Measurements from ENCODE around the gene FUBP3. TPM values are rescaled to one million over a fixed set of nuclear protein-coding genes. Genes with fewer than 3 reads are reported as not detected.

Gene FUBP3
- total and polyA plus RNA-seq, 8 donors, result 17.0 to 27.8 (median 23.6) TPM

DNA sequence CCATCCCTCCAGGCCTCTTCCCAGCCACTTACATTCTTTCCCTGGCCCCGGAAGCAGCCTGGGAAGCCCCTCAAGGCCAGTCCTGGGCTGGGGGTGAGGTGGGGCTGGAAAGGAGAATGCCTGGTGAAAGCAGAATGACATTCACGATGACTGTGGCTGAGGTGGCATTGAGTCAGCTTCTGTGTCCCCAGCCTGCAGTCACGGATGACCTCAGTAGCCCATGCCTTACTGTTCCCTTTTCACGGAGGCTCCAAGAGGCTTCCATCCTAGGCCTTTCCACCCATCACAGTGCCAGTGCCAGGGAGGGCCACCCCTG, 87.7 kb downstream of the FUBP3 start:
- ATAC-seq (no peak), FAIRE-seq (no peak), DNase-seq (no peak)
- H3K27me3 ChIP-seq, result peaks cover 5 to 43% (median 19%) of the 10 kb centered on the region in 4 donors
- no peaks in the 10 kb centered on the region for H3K9me3 ChIP-seq
- peaks cover 0 to 15% (median 12%) of the 10 kb centered on the region in 3 donors for H3K4me1 ChIP-seq
- no peaks in the 10 kb centered on the region for H3K36me3 ChIP-seq
- no peak overlapping the region for H3K4me3 ChIP-seq
- 50 to 53% methylated on average over 4 of the region's 4 CpGs for WGBS, 2 donors
- TF ChIP-seq, protein P1, sequence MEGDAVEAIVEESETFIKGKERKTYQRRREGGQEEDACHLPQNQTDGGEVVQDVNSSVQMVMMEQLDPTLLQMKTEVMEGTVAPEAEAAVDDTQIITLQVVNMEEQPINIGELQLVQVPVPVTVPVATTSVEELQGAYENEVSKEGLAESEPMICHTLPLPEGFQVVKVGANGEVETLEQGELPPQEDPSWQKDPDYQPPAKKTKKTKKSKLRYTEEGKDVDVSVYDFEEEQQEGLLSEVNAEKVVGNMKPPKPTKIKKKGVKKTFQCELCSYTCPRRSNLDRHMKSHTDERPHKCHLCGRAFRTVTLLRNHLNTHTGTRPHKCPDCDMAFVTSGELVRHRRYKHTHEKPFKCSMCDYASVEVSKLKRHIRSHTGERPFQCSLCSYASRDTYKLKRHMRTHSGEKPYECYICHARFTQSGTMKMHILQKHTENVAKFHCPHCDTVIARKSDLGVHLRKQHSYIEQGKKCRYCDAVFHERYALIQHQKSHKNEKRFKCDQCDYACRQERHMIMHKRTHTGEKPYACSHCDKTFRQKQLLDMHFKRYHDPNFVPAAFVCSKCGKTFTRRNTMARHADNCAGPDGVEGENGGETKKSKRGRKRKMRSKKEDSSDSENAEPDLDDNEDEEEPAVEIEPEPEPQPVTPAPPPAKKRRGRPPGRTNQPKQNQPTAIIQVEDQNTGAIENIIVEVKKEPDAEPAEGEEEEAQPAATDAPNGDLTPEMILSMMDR (IDR thresholded peaks at IDR 0.05), result no peak
- H3K27ac ChIP-seq, result no peak overlapping the region
- intact Hi-C loops (cut with DNase I), result no loop called here

DNA sequence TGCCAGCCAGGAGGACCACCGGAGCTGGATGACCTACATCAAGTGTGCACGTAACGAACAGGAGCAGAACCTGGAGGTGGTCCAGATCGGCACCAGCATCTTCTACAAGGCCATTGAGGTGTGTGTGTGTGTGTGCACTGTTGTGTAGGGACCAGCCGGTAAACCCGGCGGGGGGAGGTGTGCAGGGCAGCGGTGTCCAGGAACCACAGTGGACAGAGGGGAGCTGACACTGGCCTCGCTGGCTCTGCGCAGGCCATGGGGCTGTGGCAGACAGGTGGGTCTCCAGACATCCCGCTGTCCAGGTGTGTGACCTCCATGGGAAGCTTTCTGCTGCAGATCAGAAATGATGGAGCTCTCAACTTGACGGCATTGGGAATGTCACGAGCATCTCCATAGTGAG, 88.8 kb downstream of the FUBP3 start:
- ATAC-seq (no peak), DNase-seq (no peak), FAIRE-seq (no peak)
- H3K27me3 ChIP-seq, result peaks cover 0 to 32% (median 14%) of the 10 kb centered on the region in 4 donors
- 73 to 85% methylated on average over 13 of the region's 13 CpGs for WGBS, 2 donors
- H3K4me3 ChIP-seq, result no peak overlapping the region
- H3K36me3 ChIP-seq, result no peaks in the 10 kb centered on the region
- intact Hi-C loops (cut with DNase I), result no loop called here
- H3K27ac ChIP-seq, result no peak overlapping the region
- H3K4me1 ChIP-seq, result peaks cover 0 to 12% (median 9%) of the 10 kb centered on the region in 3 donors
- TF ChIP-seq, protein P1 (IDR thresholded peaks at IDR 0.05), result no peak
- no peaks in the 10 kb centered on the region for H3K9me3 ChIP-seq

DNA sequence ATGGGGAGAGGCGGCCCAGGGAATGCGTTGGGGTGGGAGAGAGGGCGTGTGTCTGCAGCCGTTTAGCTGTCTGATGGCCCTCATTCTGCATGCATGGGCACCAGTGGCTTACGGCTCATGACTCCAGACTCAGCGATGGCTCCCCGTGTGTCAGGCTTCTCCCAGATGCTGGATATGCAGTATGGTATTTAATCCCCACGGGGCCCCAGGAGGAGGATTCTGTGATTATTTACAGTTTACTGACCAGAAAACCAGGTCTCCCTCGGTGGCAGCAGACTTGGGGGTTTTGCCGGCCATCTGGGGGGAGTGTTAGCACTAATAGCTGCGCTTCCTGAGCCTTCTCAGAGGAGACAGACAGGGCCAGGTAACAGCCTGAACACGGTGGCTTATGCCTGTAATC, 89.3 kb downstream of the FUBP3 start:
- DNase-seq (no peak), ATAC-seq (no peak), FAIRE-seq (no peak)
- WGBS, 2 donors, result 48 to 50% methylated on average over 12 of the region's 12 CpGs
- Histone ChIP-seq H3K36me3 (no peaks in the 10 kb centered on the region), H3K4me3 (no peak overlapping the region), H3K27me3 (peaks cover 0 to 28% (median 13%) of the 10 kb centered on the region in 4 donors), H3K9me3 (no peaks in the 10 kb centered on the region), H3K4me1 (peaks cover 0 to 12% (median 4%) of the 10 kb centered on the region in 3 donors), H3K27ac (no peak overlapping the region)
- TF ChIP-seq, protein P1 (IDR thresholded peaks at IDR 0.05), result no peak
- intact Hi-C loops (cut with DNase I), result no loop called here

DNA sequence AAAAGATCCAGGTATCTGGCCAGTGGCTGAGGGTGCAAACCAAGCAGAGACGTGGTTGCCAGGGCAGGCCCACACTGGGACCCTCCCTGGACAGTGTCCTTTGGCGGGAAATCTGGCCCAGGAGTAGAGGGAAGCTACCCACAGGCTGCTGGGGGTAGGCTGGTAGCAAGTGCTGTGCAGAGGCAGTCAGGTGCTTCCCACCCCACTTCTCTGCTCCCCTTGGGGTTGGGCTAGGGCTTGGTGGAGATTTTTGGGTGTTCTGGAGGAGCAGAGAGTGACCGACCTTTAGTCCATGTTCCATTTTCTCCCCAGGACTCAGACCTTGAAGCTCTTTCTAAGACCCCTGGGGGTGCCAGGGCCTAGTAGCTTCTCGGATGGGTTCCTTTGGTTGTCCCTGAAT, 90.6 kb downstream of the FUBP3 start:
- Histone ChIP-seq H3K9me3 (no peaks in the 10 kb centered on the region), H3K27ac (no peak overlapping the region), H3K36me3 (no peaks in the 10 kb centered on the region), H3K27me3 (peaks cover 0 to 18% (median 7%) of the 10 kb centered on the region in 4 donors), H3K4me1 (peaks cover 0 to 8% (median 0%) of the 10 kb centered on the region in 3 donors), H3K4me3 (no peak overlapping the region)
- 74 to 78% methylated on average over 4 of the region's 4 CpGs for WGBS, 2 donors
- TF ChIP-seq, protein P1 (IDR thresholded peaks at IDR 0.05), result no peak
- no peak for FAIRE-seq
- no peak for ATAC-seq
- intact Hi-C loops (cut with DNase I), result loop anchor here in 1 of 3 donors (10.0 kb wide), 1 partner anchor 195 kb away; no protein-coding TSS in a partner anchor
- DNase-seq, result no peak

DNA sequence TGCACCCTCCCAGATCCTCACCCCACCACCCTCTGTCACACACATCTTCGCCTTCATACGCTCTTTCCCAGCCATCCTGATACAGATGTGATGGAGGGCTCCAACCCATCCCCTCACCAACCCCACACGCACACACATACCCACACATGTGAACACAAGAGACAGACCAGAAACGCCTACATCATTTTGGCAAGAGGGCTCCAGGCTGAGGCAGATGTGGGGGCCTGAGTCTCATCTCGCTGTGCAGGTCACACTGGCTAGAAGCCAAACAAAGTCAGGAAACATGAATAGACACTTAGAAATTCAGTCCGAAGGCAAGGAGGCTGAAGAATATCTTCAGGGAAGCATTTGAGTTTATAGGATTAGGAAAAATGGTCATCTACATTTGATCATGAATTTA, 91.3 kb downstream of the FUBP3 start:
- TF ChIP-seq, protein P1 (IDR thresholded peaks at IDR 0.05), result no peak
- WGBS, 2 donors, result 78 to 88% methylated on average over 6 of the region's 6 CpGs
- H3K4me1 ChIP-seq, result peaks cover 0 to 3% (median 0%) of the 10 kb centered on the region in 3 donors
- FAIRE-seq, result no peak
- H3K27me3 ChIP-seq, result peaks cover 0 to 13% (median 6%) of the 10 kb centered on the region in 4 donors
- no peak for ATAC-seq
- no peaks in the 10 kb centered on the region for H3K9me3 ChIP-seq
- no peak overlapping the region for H3K4me3 ChIP-seq
- no peaks in the 10 kb centered on the region for H3K36me3 ChIP-seq
- DNase-seq, result no peak
- H3K27ac ChIP-seq, result no peak overlapping the region
- intact Hi-C loops (cut with DNase I), result loop anchor here in 1 of 3 donors (10.0 kb wide), 1 partner anchor 196 kb away; no protein-coding TSS in a partner anchor

Data from pancreas (tissue), 10 donors.